MM.1S (cell line): ENCODE data around the gene DENND2A.

Experiments
- EZH2 ChIP-seq: fragments of 300-600 bp; sonication (generic); optimal IDR thresholded peaks from 2 replicates; pipeline ENCODE3; 2017; ENCODE audit warnings: low read depth, mild to moderate bottlenecking, antibody characterized with exemption, low read length, mixed read lengths
- TF ChIP-seq, protein P1 (sequence below): fragments of 300-600 bp; sonication (generic); IDR thresholded peaks from 2 replicates; pipeline ENCODE4 v1.5.1; 2016; ENCODE audit warnings: antibody characterized with exemption, low read length, mixed read lengths

DNA sequence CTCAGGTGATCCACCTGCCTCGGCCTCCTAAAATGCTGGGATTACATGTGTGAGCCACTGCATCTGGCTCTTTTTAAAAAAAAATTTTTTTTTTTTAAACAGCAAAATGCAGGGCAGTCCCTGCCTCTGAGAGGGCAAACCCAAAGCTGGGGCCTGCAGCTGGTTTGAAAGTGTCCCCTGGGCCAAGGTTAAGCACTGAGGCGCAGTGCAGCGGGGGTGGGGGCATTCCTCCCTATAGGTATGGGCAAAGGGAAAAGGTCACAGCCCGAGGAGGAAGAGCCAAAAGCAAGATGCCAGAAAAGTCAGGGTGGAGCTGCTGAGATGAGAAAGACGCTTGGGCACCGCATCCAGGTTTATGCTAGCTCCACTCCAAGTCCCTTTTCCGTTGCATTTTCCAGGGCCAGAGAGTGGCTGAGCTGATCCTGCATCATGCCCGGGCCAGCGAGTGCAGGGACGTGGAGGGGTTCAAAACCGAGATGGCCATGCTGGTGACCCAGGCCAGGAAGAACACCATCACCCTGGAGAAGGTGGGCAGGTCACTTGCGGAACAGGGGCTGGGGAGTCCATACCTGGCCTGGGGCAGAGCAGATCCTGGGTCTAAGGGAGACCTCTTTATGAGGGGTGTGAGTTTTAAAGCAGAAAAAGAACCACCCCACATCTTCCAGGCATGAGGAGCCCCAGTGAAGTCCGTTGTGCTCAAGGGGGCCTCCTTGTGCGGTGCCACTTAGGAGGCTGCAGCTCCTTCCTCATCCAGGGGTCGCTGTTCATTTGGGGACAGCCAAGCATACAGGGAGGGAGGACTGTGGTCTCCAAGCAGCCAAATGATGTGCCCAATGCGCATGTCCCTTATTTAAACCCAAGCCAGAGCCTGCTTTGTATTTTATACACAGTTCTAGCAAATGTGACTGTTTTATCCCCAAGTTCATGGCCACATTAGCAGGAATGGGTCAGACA lies 48.9 kb upstream of the DENND2A start:
- TF ChIP-seq, protein P1, sequence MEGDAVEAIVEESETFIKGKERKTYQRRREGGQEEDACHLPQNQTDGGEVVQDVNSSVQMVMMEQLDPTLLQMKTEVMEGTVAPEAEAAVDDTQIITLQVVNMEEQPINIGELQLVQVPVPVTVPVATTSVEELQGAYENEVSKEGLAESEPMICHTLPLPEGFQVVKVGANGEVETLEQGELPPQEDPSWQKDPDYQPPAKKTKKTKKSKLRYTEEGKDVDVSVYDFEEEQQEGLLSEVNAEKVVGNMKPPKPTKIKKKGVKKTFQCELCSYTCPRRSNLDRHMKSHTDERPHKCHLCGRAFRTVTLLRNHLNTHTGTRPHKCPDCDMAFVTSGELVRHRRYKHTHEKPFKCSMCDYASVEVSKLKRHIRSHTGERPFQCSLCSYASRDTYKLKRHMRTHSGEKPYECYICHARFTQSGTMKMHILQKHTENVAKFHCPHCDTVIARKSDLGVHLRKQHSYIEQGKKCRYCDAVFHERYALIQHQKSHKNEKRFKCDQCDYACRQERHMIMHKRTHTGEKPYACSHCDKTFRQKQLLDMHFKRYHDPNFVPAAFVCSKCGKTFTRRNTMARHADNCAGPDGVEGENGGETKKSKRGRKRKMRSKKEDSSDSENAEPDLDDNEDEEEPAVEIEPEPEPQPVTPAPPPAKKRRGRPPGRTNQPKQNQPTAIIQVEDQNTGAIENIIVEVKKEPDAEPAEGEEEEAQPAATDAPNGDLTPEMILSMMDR = no peak
- TF ChIP-seq EZH2 = no peak
